Transverse colon (tissue), 4 donors: ENCODE measurements around the gene PDE8A.

ENCODE experiments used
- EP300 ChIP-seq: sonication (generic); formaldehyde crosslinking; IDR thresholded peaks from one replicate; pipeline ENCODE4 v1.6.1; 2017; ENCODE audit warnings: antibody characterized with exemption, low read depth
- POLR2A ChIP-seq: fragments of 450-650 bp; IDR thresholded peaks from one replicate; pipeline ENCODE4 v1.6.1; 2016; ENCODE audit warnings: antibody characterized with exemption, mild to moderate bottlenecking, moderate library complexity
- POLR2AphosphoS5 ChIP-seq, 3 donors: sonication (generic); formaldehyde crosslinking; IDR thresholded peaks; one replicate each; pipeline ENCODE4 v1.6.1; 2016; ENCODE audit warnings: antibody characterized with exemption in 3 of 3
- TF ChIP-seq, protein P1 (sequence below), 5 experiments: fragments of 200-600 bp in 3 of 5; fragments of 450-650 bp in 2 of 5; sonication (generic) in 3 of 5; IDR thresholded peaks; 1 replicate in 2 of 5; 2 replicates in 3 of 5; pipeline ENCODE4 v1.5.1; 2016 to 2017; ENCODE audit warnings: antibody characterized with exemption in 5 of 5, inconsistent platforms in 3 of 5, mild to moderate bottlenecking in 2 of 5, moderate library complexity in 1 of 5

DNA sequence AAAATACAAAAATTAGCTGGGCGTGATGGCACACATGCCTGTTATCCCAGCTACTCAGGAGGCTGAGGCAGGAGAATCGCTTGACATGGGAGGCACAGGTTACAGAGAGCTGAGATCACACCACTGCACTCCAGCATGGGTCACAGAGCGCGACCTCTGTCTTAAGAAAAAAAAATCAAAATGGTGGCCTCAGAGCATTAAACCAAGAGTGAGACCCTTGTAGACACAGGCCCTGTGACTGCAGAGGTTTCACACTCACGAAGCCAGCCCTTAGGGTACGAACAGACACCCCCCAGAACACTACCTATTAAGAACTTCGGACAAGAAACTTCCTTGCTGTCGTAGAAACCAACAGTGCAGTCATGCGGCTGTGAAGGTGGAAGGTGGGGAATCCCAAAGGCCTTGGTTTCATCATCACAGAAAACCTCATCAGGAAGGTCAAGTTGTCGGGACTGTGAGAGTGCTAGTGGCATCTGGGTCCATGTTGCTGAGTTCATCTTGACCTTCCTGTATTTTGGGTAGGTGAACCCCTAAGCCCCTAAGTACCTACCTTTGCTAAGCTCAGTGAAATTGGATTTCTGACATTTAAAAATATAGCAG lies 4.8 kb upstream of the PDE8A start:
- TF ChIP-seq, protein P1, sequence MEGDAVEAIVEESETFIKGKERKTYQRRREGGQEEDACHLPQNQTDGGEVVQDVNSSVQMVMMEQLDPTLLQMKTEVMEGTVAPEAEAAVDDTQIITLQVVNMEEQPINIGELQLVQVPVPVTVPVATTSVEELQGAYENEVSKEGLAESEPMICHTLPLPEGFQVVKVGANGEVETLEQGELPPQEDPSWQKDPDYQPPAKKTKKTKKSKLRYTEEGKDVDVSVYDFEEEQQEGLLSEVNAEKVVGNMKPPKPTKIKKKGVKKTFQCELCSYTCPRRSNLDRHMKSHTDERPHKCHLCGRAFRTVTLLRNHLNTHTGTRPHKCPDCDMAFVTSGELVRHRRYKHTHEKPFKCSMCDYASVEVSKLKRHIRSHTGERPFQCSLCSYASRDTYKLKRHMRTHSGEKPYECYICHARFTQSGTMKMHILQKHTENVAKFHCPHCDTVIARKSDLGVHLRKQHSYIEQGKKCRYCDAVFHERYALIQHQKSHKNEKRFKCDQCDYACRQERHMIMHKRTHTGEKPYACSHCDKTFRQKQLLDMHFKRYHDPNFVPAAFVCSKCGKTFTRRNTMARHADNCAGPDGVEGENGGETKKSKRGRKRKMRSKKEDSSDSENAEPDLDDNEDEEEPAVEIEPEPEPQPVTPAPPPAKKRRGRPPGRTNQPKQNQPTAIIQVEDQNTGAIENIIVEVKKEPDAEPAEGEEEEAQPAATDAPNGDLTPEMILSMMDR (IDR thresholded peaks at IDR 0.05) = no peak
- no peak for TF ChIP-seq POLR2AphosphoS5 (IDR thresholded peaks at IDR 0.05)
- TF ChIP-seq EP300 = no peak
- TF ChIP-seq POLR2A = no peak
